ENCODE results near the gene GABRA4.

Gene GABRA4

GRCh38 chr4:46977245-46977644 lies 16.1 kb downstream of the GABRA4 start:
- no peak for DNase-seq

- no peak for DNase-seq
Observed at GRCh38 chr4:46975812-46976553, 17.4 kb downstream of the GABRA4 start.

- DNase-seq, result no peak
Observed at GRCh38 chr4:46974891-46975543, 18.4 kb downstream of the GABRA4 start.

- no peak for DNase-seq
Observed at GRCh38 chr4:46968847-46969246, 24.5 kb downstream of the GABRA4 start.

GRCh38 chr4:46967631-46968030 lies 25.8 kb downstream of the GABRA4 start:
- no peak for DNase-seq

GRCh38 chr4:46958742-46959488 lies 34.5 kb downstream of the GABRA4 start:
- no peak for DNase-seq

GRCh38 chr4:46956451-46956850 lies 36.9 kb downstream of the GABRA4 start:
- no peak for DNase-seq

GRCh38 chr4:46955601-46956000 lies 37.8 kb downstream of the GABRA4 start:
- no peak for DNase-seq

GRCh38 chr4:46954643-46955042 lies 38.7 kb downstream of the GABRA4 start:
- no peak for DNase-seq

GRCh38 chr4:46953564-46953963 lies 39.8 kb downstream of the GABRA4 start:
- DNase-seq, result no peak

GRCh38 chr4:46952451-46952850 lies 40.9 kb downstream of the GABRA4 start:
- DNase-seq, result no peak

- DNase-seq, result no peak
Observed at GRCh38 chr4:46950826-46951225, 42.6 kb downstream of the GABRA4 start.

- DNase-seq, result no peak
Observed at GRCh38 chr4:46949822-46950221, 43.6 kb downstream of the GABRA4 start.

GRCh38 chr4:46947541-46947940 lies 45.8 kb downstream of the GABRA4 start:
- DNase-seq, result no peak

GRCh38 chr4:46946919-46947536 lies 46.4 kb downstream of the GABRA4 start:
- DNase-seq, result no peak

- DNase-seq, result no peak
Observed at GRCh38 chr4:46945062-46945461, 48.3 kb downstream of the GABRA4 start.

GRCh38 chr4:46944345-46944744 lies 49.0 kb downstream of the GABRA4 start:
- no peak for DNase-seq

- DNase-seq, result no peak
Observed at GRCh38 chr4:46937493-46937892, 55.9 kb downstream of the GABRA4 start.

GRCh38 chr4:46934726-46935125 lies 58.7 kb downstream of the GABRA4 start:
- no peak for DNase-seq

- DNase-seq, result no peak
Observed at GRCh38 chr4:46933686-46934085, 59.7 kb downstream of the GABRA4 start.

GRCh38 chr4:46931981-46932380 lies 61.4 kb downstream of the GABRA4 start:
- no peak for DNase-seq

- DNase-seq, result no peak
Observed at GRCh38 chr4:46930891-46931290, 62.5 kb downstream of the GABRA4 start.

GRCh38 chr4:46927201-46927600 lies 66.2 kb downstream of the GABRA4 start:
- no peak for DNase-seq
